NOMO-1 treated with dmso at 0.1 percent for 144 hours (cell line): ENCODE results near the gene PBX1.

ENCODE experiments used
- DNase-seq: peaks from one replicate; lab custom pipeline; 2025; ENCODE audit not compliant: unreplicated experiment; lab: John Stamatoyannopoulos, UW

Gene PBX1

DNA sequence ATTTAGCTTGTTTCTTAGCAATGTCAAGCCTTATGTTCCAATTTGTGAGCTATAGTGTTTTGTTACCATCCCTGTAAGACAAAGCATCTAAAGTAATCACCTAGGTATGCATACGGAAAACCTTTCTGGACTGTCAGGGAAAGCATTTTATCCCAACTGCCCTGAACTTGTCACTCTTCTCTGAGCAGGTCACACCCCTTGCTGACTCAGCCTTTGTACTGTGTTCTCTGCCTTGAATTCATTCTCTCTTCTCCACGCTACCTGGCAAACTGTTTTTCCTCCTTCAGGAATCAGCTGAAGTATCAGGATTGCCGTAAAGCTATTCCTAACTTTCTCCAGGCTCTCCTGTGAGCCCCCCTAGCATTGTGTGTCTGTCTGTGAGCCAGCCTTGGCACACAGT is 54.2 kb downstream of the PBX1 start:
- DNase-seq = no peak

- DNase-seq = no peak
These were observed 55.3 kb downstream of the PBX1 start for GRCh38 chr1:164614316-164614715.

GRCh38 chr1:164617377-164618201 is 58.6 kb downstream of the PBX1 start:
- no peak for DNase-seq

DNA sequence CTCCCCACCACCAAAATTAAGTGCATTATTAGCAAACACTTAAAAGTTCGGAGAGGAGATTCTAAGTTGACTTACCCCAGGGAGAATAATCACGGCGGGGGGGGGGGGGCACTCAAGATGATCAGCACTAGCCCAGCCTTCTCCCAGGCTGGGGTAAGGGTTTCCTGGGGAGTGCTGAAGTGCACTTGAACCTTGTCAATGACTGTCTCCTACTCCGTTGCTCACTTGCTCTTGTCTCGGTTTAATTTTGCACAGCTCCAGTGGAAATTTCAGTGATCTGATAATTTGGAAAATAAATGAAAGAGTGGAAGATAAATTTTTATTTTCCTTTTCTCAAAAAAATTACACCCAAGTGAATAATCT is 59.2 kb downstream of the PBX1 start:
- no peak for DNase-seq

GRCh38 chr1:164619006-164619784 is 60.2 kb downstream of the PBX1 start:
- no peak for DNase-seq

- DNase-seq = no peak
These were observed 63.3 kb downstream of the PBX1 start for GRCh38 chr1:164622068-164622845.

DNA sequence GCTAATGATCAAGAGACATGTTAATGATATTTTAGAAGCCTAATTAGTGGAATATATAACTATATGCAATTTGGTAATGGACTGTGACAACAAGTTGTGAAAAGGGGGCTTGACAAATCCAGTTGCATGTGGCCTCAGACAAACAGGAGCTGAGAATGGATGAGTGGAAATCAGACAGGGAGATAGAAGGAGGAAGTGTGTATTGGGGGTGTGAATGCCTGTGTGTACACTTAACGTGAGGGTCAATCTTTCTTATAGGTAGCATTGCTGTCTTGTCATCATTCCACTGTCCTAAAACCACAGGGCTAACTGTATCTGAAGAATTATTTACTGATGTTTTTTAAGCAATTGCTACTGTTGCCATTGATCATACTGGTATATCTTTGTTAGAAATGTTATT is 64.8 kb downstream of the PBX1 start:
- no peak for DNase-seq

DNA sequence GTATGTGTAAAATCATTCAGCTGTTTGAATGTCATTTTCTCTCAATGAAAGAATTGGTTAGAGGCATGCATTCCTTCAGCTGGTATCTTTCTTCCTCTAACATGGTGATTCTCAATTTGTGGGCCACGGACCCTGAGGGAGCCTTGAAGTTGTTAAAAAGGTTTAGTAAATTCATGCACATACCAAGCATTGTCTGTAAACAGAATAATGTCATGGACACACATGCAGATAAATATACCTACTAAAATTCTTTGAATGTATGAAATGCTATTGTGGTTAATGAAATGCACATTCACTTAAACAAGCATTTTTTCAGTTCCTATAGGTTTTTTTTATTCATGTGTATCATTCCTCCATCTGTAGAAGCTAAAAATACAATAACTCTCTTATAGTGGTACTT is 65.4 kb downstream of the PBX1 start:
- DNase-seq = no peak

DNA sequence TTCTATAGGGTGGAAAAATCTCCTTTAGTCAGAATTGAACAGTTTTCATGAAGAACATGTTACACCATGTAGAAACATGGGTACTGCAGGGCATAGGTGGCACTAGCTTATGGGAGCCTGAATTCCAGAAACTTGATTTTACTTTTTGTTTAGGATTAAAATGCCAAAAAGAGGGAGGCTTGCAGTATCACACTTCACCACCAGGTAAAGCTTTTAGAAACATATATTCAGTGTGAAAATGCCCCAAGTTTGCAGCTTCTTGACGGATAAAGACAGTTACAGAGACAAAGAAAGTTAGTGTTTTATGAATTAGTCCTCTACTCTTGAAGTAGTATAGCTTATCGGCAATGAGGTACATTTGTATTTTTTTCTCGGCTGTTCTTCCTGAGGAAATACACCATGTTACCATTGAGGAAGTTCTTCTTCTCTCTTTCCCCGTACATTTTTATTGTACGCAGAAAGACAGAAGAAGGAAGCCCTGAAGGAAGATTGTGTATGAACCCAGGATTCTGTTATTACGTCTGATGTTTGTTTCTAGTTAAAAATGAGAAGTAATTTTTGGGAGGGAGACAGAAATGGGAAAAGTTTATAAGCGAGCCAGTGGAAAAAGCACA is 66.1 kb downstream of the PBX1 start:
- no peak for DNase-seq

DNA sequence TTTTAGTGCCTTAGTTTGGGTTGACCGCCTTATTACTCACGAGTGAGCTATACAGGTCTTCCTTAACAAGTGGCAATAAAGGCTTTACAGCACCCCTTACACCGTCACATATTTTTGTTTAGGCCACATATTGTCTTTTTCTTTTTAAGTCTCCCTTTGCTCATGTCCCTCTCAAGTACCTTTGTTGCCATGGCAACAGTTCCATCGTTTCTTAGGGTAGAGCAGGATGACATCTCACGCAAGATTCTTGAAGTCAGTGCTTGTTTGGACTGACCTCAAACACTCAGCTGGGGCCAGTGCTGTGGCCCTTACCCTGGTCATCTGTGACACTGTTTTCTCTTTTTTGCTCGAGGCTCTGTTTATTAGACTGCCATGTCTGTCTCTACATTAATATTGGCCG is 69.8 kb downstream of the PBX1 start:
- DNase-seq = no peak

- no peak for DNase-seq
These were observed 71.0 kb downstream of the PBX1 start for GRCh38 chr1:164629971-164630370.

- DNase-seq = no peak
These were observed 71.8 kb downstream of the PBX1 start for GRCh38 chr1:164630626-164631396.

GRCh38 chr1:164631751-164632150 is 72.8 kb downstream of the PBX1 start:
- DNase-seq = no peak

DNA sequence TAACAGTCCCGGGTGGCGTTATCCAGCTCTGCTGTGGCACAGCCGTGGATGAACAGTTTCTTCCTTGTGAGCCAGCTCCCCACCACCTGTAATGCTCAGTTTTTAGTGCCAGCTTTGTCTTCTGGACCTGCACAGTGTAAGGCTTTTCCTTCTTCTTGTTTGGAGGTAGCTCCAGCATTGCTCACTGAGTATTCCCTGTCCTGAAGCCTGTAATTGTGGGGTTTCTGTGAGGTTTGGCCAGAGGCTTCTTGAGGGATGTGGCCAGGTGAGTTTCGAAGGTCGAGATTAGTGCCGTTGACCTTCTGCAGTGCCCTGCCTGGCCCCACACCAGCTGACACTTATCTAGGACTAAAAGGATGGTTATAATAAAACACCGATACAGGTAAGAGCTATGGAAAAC is 75.0 kb downstream of the PBX1 start:
- no peak for DNase-seq

DNA sequence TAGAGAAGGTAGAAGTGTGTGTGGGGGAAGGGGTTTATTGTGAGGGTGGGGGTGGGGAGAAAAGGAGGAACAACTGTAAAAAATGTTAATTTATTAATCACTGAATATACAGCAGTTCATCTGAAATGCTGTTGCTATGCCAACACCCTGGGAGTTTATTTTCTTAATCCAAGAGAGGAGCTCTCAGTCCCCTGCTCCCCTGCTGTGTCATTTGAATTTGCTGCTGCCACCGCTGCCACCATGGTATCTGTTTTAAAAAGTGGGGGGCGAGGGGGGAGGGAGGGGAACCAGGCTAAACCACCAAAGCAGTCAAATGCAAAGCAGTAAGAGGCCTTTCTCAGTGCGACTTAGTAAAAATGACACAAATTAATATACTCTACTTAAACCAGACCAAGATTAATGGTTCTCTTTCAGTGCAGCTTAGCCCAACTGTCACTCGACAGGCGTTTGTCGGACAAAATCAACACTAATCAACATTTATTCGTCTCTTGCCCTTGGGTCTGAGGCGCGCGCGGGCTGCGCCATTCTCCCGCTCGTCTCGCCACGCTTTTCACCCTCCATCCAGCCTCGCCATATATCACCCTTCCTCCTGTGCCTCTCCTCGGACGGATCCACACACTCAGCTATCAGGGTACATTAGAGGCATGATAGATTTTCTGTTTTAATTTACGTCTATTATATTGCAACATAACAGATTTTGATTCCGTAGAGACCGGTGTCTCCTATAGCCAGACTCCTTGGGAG is 76.2 kb downstream of the PBX1 start:
- no peak for DNase-seq

DNA sequence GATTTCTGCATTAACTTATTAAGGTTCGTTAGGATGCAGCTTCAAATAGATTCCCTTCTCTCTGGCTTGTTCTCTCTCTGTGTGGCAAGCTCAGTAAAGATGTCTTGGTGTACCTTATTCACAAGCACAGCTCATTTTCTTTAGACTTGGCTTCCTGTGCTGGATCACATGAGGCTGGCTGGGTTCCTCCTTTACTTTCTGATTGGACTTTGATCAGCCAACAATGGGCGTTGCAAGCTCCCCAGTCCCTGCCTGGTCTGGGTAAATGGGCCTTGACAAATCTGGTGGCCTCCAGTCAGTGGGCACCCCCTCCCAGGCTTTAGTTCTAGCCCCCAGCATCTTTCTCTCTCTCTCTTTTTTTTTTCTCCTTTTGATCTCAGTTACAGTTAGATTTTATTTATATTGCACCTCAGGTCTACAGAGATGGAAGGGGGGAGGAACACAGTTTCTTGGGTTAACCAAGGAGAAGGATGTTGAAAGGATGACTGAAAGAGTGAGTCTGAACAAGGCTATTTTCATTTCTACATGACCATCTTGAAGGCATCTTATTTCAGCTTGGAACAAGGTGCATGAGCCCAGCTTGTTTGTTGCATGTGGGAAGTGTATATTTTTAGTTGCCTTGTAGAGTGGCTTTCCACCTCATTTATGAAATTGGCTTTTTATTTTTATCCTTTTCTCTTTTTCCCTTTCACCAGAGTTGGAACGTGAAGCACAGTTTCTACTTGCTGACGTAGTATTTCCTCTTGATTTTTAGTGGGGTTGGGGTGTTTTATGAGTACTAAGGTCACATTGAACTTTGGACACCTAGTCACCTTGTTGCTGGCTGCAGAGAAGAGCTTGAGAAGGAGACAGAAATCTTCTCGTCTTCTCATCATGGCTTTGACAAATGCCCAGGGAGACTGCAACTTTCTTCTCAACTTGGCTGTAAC is 77.1 kb downstream of the PBX1 start:
- no peak for DNase-seq

DNA sequence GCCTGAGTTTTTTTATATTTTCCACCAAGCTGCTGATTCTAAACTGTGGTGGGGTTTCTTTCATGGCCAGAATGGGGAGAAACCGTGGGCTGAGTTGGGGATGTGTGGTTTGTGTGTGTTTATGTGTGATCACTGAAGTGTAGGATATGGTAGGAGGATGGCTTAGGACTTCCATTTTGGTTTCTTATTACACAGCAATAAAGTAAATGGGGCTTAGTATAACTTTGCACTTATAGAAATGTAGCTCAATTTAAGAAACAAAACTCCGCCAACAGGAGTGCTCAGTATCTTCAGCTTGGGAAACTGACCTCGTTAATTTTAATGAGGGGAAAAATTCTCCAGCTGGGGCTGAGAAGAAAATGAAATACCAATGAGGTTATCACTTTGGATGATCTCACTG is 77.8 kb downstream of the PBX1 start:
- no peak for DNase-seq

DNA sequence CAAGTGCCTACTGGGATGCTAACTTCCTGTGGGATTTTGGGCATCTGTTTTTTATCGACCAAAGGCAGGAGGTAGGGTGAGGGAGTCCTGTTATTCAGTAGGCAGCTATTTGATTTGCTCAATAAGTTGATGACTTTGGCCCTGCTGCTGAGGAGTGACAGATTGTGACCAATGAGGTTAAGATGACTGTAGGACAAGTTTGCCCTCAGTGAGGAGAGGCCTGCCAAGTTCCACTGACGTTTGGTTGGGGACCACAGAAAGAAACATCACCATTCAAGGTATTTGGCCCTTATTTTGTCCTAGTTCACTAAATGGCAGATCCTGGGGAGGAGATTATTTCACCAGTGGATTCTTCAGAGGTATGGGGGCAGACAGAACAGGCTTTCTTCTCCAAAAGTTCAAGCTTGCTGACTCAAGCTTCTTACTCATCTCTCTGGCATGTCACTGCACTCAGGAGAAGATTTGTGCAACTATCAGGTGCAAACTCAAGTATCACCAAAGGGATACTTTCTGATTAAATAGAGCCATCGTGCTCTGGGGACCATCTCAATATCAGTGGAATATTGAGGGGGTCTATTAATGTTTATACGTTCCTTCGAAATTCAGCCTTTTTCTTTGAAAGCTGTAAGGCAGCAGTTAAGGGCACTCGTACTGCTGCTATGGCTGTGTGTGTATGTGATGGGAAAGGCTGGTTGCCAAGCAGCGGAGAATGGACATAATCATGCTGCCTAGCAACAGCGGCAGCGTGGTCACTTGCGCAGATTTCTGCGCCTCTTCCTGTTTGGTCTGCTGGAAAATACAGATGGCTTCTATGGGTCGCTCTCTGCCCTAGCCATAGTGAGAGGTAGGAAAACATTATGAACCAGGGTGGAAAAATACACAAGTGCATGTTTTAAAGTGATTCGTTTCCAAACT is 78.7 kb downstream of the PBX1 start:
- DNase-seq = no peak
